WI38 (cell line): ENCODE data around the gene MYD88.

ENCODE experiments used
- H3K4me3 ChIP-seq: 2 replicates; pipeline ENCODE4 v1.5.1; 2011; ENCODE audit warnings: low read depth, mild to moderate bottlenecking, control low read depth, low read length
- CTCF ChIP-seq: IDR thresholded peaks from 2 replicates; pipeline ENCODE4 v1.5.1; 2012; ENCODE audit warnings: low read depth, mild to moderate bottlenecking, control low read depth, low read length

Gene MYD88

DNA sequence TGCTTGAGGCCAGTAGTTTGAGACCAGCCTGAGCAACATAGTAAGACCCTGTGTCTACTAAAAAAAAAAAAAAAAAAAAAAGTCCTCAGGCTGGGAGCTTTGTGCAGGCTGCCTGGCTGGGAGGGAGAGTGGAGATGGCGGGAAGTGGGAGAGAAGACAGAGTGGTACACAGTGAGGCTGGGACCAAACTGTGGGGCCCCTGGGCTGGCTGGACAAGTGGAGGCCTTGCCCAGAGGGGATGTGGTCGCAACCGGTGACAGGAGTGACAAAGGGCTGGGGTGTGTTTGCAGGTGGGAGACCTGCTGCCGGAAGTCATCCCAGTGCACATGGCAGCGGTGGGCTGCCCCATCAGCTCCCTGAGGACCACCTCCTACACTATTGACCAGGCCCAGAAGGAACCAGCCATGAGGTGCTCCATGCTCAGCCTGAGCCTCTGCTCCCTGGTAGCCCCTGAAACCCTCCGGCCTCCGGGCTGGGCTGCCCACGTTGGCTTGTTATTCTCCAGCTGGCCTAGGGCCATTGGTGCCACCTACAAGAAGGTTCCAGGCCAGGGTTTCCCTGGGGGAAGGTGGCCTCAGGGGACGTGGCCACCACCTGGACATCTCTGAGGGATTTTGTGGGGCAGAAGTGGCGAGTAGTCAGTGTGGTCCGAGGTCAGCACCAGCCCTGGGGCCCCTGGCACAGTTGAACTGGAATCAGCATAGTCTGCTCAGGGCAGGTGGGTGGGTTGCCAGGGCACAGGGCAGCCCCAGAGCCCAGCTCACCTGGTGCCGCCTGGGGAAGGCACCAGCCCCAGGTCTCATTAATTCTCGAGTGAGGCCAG, 24.2 kb upstream of the MYD88 start:
- TF ChIP-seq CTCF = no peak
- no peak overlapping the region for H3K4me3 ChIP-seq

DNA sequence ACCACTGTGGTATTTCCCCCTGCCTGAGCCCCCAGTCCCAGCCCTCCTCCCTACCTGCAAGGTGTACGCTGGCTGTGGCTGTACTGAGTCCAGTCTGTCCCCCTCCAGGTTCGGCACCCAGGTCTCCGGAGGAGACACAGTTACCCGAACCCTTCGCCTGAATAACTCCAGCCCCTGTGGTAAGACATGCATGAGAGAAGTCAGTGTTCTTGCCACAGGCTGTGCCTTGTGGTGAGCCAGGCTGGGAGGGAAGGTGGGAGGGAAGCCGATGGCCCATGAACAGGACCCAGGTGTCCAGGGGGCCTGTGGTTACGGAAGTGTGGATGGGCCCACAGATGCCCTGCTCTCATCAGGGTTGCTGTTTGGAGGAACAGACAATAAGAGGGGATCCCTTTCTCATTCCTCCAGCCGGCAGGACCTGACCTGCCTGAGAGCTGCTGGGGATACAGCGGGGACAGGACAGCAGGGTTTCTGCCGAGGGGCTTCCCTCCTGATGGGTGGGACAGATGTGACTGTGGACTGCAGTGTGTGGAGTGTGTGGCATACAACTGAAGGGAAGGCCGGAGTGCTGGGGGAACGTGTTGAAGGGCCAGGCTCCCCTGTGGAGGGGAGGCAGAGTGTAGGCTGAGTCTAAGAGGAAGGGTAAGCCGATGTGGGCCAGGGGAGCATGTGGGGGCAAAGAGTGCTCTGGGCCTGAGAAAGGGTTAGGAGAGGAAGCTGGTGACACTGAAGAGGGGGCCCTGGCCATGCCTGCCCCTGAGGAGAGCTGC, 23.4 kb upstream of the MYD88 start:
- TF ChIP-seq CTCF = no peak
- H3K4me3 ChIP-seq = no peak overlapping the region

- H3K4me3 ChIP-seq = no peak overlapping the region
- no peak for TF ChIP-seq CTCF
Observed at GRCh38 chr3:38115645-38116427, 22.6 kb upstream of the MYD88 start.

- no peak overlapping the region for H3K4me3 ChIP-seq
Observed at GRCh38 chr3:38116471-38117162, 21.8 kb upstream of the MYD88 start.

GRCh38 chr3:38117163-38117716, 21.2 kb upstream of the MYD88 start:
- no peak overlapping the region for H3K4me3 ChIP-seq
- no peak for TF ChIP-seq CTCF

More at GRCh38 chr3:38116471-38117162, 21.8 kb upstream of the MYD88 start:
- no peak for TF ChIP-seq CTCF

DNA sequence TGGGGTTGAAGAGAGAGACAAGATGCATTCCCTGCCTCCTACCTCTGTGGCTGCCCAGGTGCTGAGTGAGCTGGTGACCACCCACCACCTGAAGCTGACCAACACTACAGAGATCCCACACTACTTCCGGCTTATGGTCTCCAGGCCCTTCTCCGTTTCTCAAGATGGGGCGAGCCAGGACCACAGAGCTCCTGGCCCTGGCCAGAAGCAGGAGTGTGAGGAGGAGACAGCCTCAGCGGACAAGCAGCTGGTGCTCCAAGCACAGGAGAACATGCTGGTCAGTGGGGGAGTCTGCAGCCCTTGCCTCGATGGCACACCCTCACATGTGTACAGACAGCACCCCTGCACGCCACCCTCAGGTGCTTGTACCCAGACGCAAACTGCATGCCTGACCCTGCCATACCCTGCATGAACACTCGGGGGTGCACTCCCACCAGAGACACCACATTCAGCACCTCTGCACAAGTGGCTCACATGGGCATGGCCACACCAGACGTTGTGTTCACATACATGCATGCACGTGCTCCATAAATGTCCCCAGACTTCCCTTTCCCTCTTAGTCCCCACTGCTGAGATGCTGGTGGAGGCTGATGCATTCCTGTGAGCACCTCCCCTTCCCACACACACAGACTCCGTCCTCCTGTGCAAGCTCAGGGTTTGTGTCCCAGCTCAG, 20.6 kb upstream of the MYD88 start:
- H3K4me3 ChIP-seq = no peak overlapping the region
- TF ChIP-seq CTCF = peak; percentile 87
